HFFc6 (cell line): ENCODE results near the gene IL17RD. TPM values are rescaled to one million over a fixed set of nuclear protein-coding genes. Genes with fewer than 3 reads are reported as not detected.

ENCODE experiments used
- DNase-seq: peaks from one replicate; pipeline ENCODE4 v3.0.0-alpha.2; 2018
- H3K27ac Mint-ChIP-seq: 2 replicates; pipeline ENCODE4 v1.8.0; 2020; ENCODE audit warnings: mild to moderate bottlenecking, mixed read lengths
- H3K27me3 Mint-ChIP-seq: 2 replicates; pipeline ENCODE4 v1.8.0; 2021; ENCODE audit warnings: mild to moderate bottlenecking, moderate library complexity, mixed read lengths; ENCODE audit not compliant: insufficient read depth
- H3K36me3 Mint-ChIP-seq: 2 replicates; pipeline ENCODE4 v1.8.0; 2021; ENCODE audit warnings: low read depth, mixed read lengths
- H3K4me1 Mint-ChIP-seq: 2 replicates; pipeline ENCODE4 v1.8.0; 2020; ENCODE audit warnings: low read depth, mixed read lengths
- H3K4me3 Mint-ChIP-seq: 2 replicates; pipeline ENCODE4 v1.8.0; 2020; ENCODE audit warnings: mild to moderate bottlenecking, moderate library complexity, mixed read lengths
- H3K9me3 Mint-ChIP-seq: 2 replicates; pipeline ENCODE4 v1.8.0; 2020; ENCODE audit warnings: mild to moderate bottlenecking, mixed read lengths
- CTCF ChIP-seq: fragments of 200-600 bp; sonication (generic); IDR thresholded peaks from 2 replicates; pipeline ENCODE4 v1.5.0; 2021; ENCODE audit warnings: antibody characterized with exemption, mild to moderate bottlenecking
- total RNA-seq, 6 experiments: library from RNA; stranded (reverse); fragmentation: NEBNext Ultra II Directional; extraction: Animal tissue kit (Norgen Biotek cat#: 25700); gene quantifications; 2 replicates in 1 of 6; 3 replicates in 5 of 6; pipeline ENCODE4 v1.2.3, GENCODE V29; 2021

IL17RD gene
- total RNA-seq, 6 experiments from 2014 or later: 0.05 to 0.26 (median 0.13) TPM; not detected in 2

GRCh38 chr3:57152151-57153143 is 12.7 kb downstream of the IL17RD start:
- H3K36me3 Mint-ChIP-seq: no peaks in the 10 kb centered on the region
- no peak overlapping the region for H3K4me3 Mint-ChIP-seq
- peaks cover 18% of the 10 kb centered on the region for H3K4me1 Mint-ChIP-seq

GRCh38 chr3:57151749-57152148 is 13.4 kb downstream of the IL17RD start:
- no peak for TF ChIP-seq CTCF
- H3K27ac Mint-ChIP-seq: no peak overlapping the region
- H3K36me3 Mint-ChIP-seq: no peaks in the 10 kb centered on the region
- peaks cover 18% of the 10 kb centered on the region for H3K4me1 Mint-ChIP-seq
- H3K27me3 Mint-ChIP-seq: peaks cover 34% of the 10 kb centered on the region
- DNase-seq: no peak
- no peaks in the 10 kb centered on the region for H3K9me3 Mint-ChIP-seq
- no peak overlapping the region for H3K4me3 Mint-ChIP-seq

More at GRCh38 chr3:57152151-57153143, 12.7 kb downstream of the IL17RD start:
- no peak overlapping the region for H3K27ac Mint-ChIP-seq
- TF ChIP-seq CTCF: peak; percentile 16; the same call in 1 of the 2 replicates
- peaks cover 39% of the 10 kb centered on the region for H3K27me3 Mint-ChIP-seq
- no peaks in the 10 kb centered on the region for H3K9me3 Mint-ChIP-seq
- DNase-seq: no peak

- no peak for TF ChIP-seq CTCF
- no peak overlapping the region for H3K27ac Mint-ChIP-seq
- peak; percentile 17 for DNase-seq
- no peaks in the 10 kb centered on the region for H3K36me3 Mint-ChIP-seq
- H3K9me3 Mint-ChIP-seq: no peaks in the 10 kb centered on the region
- no peak overlapping the region for H3K4me3 Mint-ChIP-seq
- peaks cover 35% of the 10 kb centered on the region for H3K27me3 Mint-ChIP-seq
- peaks cover 18% of the 10 kb centered on the region for H3K4me1 Mint-ChIP-seq
Observed at GRCh38 chr3:57151021-57151449, 14.1 kb downstream of the IL17RD start.

- Mint-ChIP-seq H3K4me3 (no peak overlapping the region; the same call in 1 of the 2 replicates), H3K36me3 (no peaks in the 10 kb centered on the region), H3K4me1 (peaks cover 18% of the 10 kb centered on the region), H3K27ac (no peak overlapping the region), H3K27me3 (peaks cover 33% of the 10 kb centered on the region), H3K9me3 (no peaks in the 10 kb centered on the region)
- TF ChIP-seq CTCF: no peak
- no peak for DNase-seq
Observed at GRCh38 chr3:57150113-57150581, 15.0 kb downstream of the IL17RD start.

- Mint-ChIP-seq H3K9me3 (no peaks in the 10 kb centered on the region), H3K36me3 (no peaks in the 10 kb centered on the region), H3K4me1 (peaks cover 18% of the 10 kb centered on the region), H3K4me3 (no peak overlapping the region), H3K27me3 (peaks cover 27% of the 10 kb centered on the region), H3K27ac (no peak overlapping the region)
- no peak for DNase-seq
- no peak for TF ChIP-seq CTCF
Observed at GRCh38 chr3:57147071-57147470, 18.1 kb downstream of the IL17RD start.
